H9 (cell line): Measurements from ENCODE around the gene APOB. TPM values are rescaled to one million over a fixed set of nuclear protein-coding genes. Genes with fewer than 3 reads are reported as not detected.

Source experiments
- DNase-seq: peaks from one replicate; pipeline ENCODE4 v3.0.0-alpha.2; 2017
- H2AFZ ChIP-seq: one replicate; pipeline ENCODE4 v1.6.1; 2013; ENCODE audit warnings: mild to moderate bottlenecking, low read length, control low read depth, moderate library complexity
- H2AK5ac ChIP-seq: 2 replicates; pipeline ENCODE4 v1.6.1; 2013; ENCODE audit warnings: low read length, control low read depth, mixed read lengths; ENCODE audit not compliant: insufficient read length
- H2BK120ac ChIP-seq: one replicate; pipeline ENCODE4 v1.6.1; 2013; ENCODE audit warnings: low read depth, mild to moderate bottlenecking, low read length, control low read depth, inconsistent platforms; ENCODE audit not compliant: poor library complexity, severe bottlenecking
- H2BK12ac ChIP-seq: 2 replicates; pipeline ENCODE4 v1.6.1; 2013; ENCODE audit warnings: low read length, control low read depth, mixed read lengths, low read depth; ENCODE audit not compliant: insufficient read length
- H2BK15ac ChIP-seq: 2 replicates; pipeline ENCODE4 v1.6.1; 2013; ENCODE audit warnings: low read depth, low read length, control low read depth
- H2BK20ac ChIP-seq: one replicate; pipeline ENCODE4 v1.6.1; 2013; ENCODE audit warnings: low read depth, mild to moderate bottlenecking, low read length, control low read depth, inconsistent platforms; ENCODE audit not compliant: poor library complexity, severe bottlenecking
- H2BK5ac ChIP-seq: 2 replicates; pipeline ENCODE4 v1.6.1; 2013; ENCODE audit warnings: low read length, control low read depth, mixed read lengths; ENCODE audit not compliant: insufficient read length
- H3K14ac ChIP-seq: 2 replicates; pipeline ENCODE4 v1.6.1; 2013; ENCODE audit warnings: low read length, control low read depth; ENCODE audit not compliant: insufficient read depth
- H3K18ac ChIP-seq: 2 replicates; pipeline ENCODE4 v1.6.1; 2013; ENCODE audit warnings: low read depth, mild to moderate bottlenecking, mixed read lengths, low read length, control low read depth; ENCODE audit not compliant: insufficient read length
- H3K23ac ChIP-seq: 2 replicates; pipeline ENCODE4 v1.6.1; 2013; ENCODE audit warnings: low read length, control low read depth, mixed read lengths, low read depth; ENCODE audit not compliant: insufficient read length
- H3K23me2 ChIP-seq: 2 replicates; pipeline ENCODE4 v1.6.1; 2013; ENCODE audit warnings: low read depth, mild to moderate bottlenecking, mixed read lengths, low read length, control low read depth; ENCODE audit not compliant: insufficient read length, poor library complexity, severe bottlenecking
- H3K27ac ChIP-seq: 2 replicates; pipeline ENCODE4 v1.5.1; 2013; ENCODE audit warnings: low read length, control low read depth, mixed read lengths, low read depth; ENCODE audit not compliant: insufficient read length
- H3K27me3 ChIP-seq: 2 replicates; pipeline ENCODE4 v1.6.1; 2013; ENCODE audit warnings: low read length, control low read depth, inconsistent platforms; ENCODE audit not compliant: insufficient read depth
- H3K4ac ChIP-seq: 2 replicates; pipeline ENCODE4 v1.6.1; 2013; ENCODE audit warnings: low read depth, mild to moderate bottlenecking, control low read depth, inconsistent platforms, low read length, moderate library complexity
- H3K4me1 ChIP-seq: 2 replicates; pipeline ENCODE4 v1.6.1; 2013; ENCODE audit warnings: low read length, control low read depth, inconsistent platforms; ENCODE audit not compliant: insufficient read depth
- H3K4me2 ChIP-seq: 2 replicates; pipeline ENCODE4 v1.6.1; 2013; ENCODE audit warnings: low read length, control low read depth, mixed read lengths; ENCODE audit not compliant: insufficient read length, insufficient read depth
- H3K56ac ChIP-seq: 2 replicates; pipeline ENCODE4 v1.6.1; 2013; ENCODE audit warnings: low read depth, mild to moderate bottlenecking, mixed read lengths, low read length, control low read depth; ENCODE audit not compliant: insufficient read length
- H3K79me1 ChIP-seq: 2 replicates; pipeline ENCODE4 v1.6.1; 2013; ENCODE audit warnings: low read depth, mild to moderate bottlenecking, moderate library complexity, low read length, control low read depth, inconsistent platforms; ENCODE audit not compliant: insufficient read depth, poor library complexity, severe bottlenecking
- H3K79me2 ChIP-seq: 2 replicates; pipeline ENCODE4 v1.6.1; 2013; ENCODE audit warnings: low read length, control low read depth, inconsistent platforms; ENCODE audit not compliant: insufficient read depth
- H3K9ac ChIP-seq: 2 replicates; pipeline ENCODE4 v1.6.1; 2013; ENCODE audit warnings: low read length, control low read depth, mixed read lengths; ENCODE audit not compliant: insufficient read length; ENCODE audit errors: extremely low read depth
- H3K9me3 ChIP-seq: one replicate; pipeline ENCODE4 v1.6.1; 2013; ENCODE audit warnings: low read depth, low read length, inconsistent platforms; ENCODE audit not compliant: control insufficient read depth
- H3T11ph ChIP-seq: one replicate; pipeline ENCODE4 v1.6.1; 2013; ENCODE audit warnings: mild to moderate bottlenecking, low read length, control low read depth, inconsistent platforms
- H4K20me1 ChIP-seq: one replicate; pipeline ENCODE4 v1.6.1; 2013; ENCODE audit not compliant: control insufficient read depth, insufficient read length, insufficient read depth
- H4K5ac ChIP-seq: 2 replicates; pipeline ENCODE4 v1.6.1; 2013; ENCODE audit warnings: low read depth, mild to moderate bottlenecking, mixed read lengths, low read length, control low read depth; ENCODE audit not compliant: insufficient read length
- H4K8ac ChIP-seq: replicated peaks from 2 replicates; pipeline ENCODE4 v1.6.1; 2013; ENCODE audit warnings: low read length, control low read depth, mixed read lengths, low read depth; ENCODE audit not compliant: insufficient read length
- H4K91ac ChIP-seq: 2 replicates; pipeline ENCODE4 v1.6.1; 2013; ENCODE audit warnings: low read depth, mild to moderate bottlenecking, moderate library complexity, mixed read lengths, low read length, control low read depth; ENCODE audit not compliant: insufficient read length
- H3K27ac Mint-ChIP-seq, 3 experiments: 2 replicates in 2 of 3; 3 replicates in 1 of 3; pipeline ENCODE4 v1.8.0; 2020 to 2021; ENCODE audit warnings: mixed read lengths in 3 of 3, mild to moderate bottlenecking in 1 of 3, moderate library complexity in 1 of 3
- H3K27me3 Mint-ChIP-seq: 2 replicates; pipeline ENCODE4 v1.8.0; 2021; ENCODE audit warnings: low read depth, mild to moderate bottlenecking, moderate library complexity, mixed read lengths
- H3K36me3 Mint-ChIP-seq, 3 experiments: 2 replicates in 2 of 3; 3 replicates in 1 of 3; pipeline ENCODE4 v1.8.0; 2020 to 2021; ENCODE audit warnings: low read depth in 3 of 3, mixed read lengths in 3 of 3; ENCODE audit not compliant: insufficient read depth in 1 of 3
- H3K4me1 Mint-ChIP-seq, 2 experiments: 2 replicates each; pipeline ENCODE4 v1.8.0; 2020; ENCODE audit warnings: mixed read lengths in 2 of 2
- H3K4me3 Mint-ChIP-seq, 2 experiments: 2 replicates in 1 of 2; 3 replicates in 1 of 2; pipeline ENCODE4 v1.8.0; 2020 to 2021; ENCODE audit warnings: mild to moderate bottlenecking in 2 of 2, mixed read lengths in 2 of 2, moderate library complexity in 1 of 2
- H3K9me3 Mint-ChIP-seq, 2 experiments: 2 replicates in 1 of 2; 3 replicates in 1 of 2; pipeline ENCODE4 v1.8.0; 2020; ENCODE audit warnings: mild to moderate bottlenecking in 2 of 2, mixed read lengths in 2 of 2, moderate library complexity in 1 of 2
- CTCF ChIP-seq: fragments of 200-600 bp; sonication (generic); conservative IDR thresholded peaks from 3 replicates; pipeline ENCODE4 v1.8.0; 2021; ENCODE audit warnings: antibody characterized with exemption, mild to moderate bottlenecking
- WGBS: extraction: QIAGEN DNeasy Blood & Tissue Kit; methylation state at CpG from one replicate; pipeline ENCODE4 v1.1.7; 2013; ENCODE audit warnings: missing lambda C conversion rate, low lambda C conversion rate, mixed read lengths; ENCODE audit not compliant: insufficient read length; ENCODE audit errors: extremely low coverage; 5-methylcytosine and 5-hydroxymethylcytosine counted together
- total RNA-seq: library from RNA; stranded (reverse); gene quantifications from 2 replicates; pipeline ENCODE4 v1.2.1, GENCODE V29; 2021

APOB gene
- total RNA-seq, 1 experiment from 2014 or later = 0.26 TPM

GRCh38 chr2:21039080-21039556, 4.8 kb downstream of the APOB start:
- H2BK5ac ChIP-seq = no peak overlapping the region
- H3K4me1 ChIP-seq = no peaks in the 10 kb centered on the region
- no peak overlapping the region for H4K8ac ChIP-seq
- no peak overlapping the region for H3K14ac ChIP-seq
- WGBS = no CpG with 5 or more reads among the region's 4 CpGs
- H4K5ac ChIP-seq = no peak overlapping the region
- H3K23me2 ChIP-seq = no peaks in the 10 kb centered on the region
- H3K18ac ChIP-seq = no peak overlapping the region
- Mint-ChIP-seq H3K9me3 (no peaks in the 10 kb centered on the region; a peak in 1 of 5 replicates), H3K4me3 (no peak overlapping the region), H3K4me1 (peaks cover 0 to 2% of the 10 kb centered on the region in 2 experiments; a peak in 1 of 4 replicates), H3K27me3 (peaks cover 11% of the 10 kb centered on the region), H3K36me3 (no peaks in the 10 kb centered on the region), H3K27ac (no peak overlapping the region)
- H3K27ac ChIP-seq = no peak overlapping the region
- no peak overlapping the region for H3K4me2 ChIP-seq
- H2BK15ac ChIP-seq = no peak overlapping the region
- no peaks in the 10 kb centered on the region for H3K79me1 ChIP-seq
- no peak overlapping the region for H3K56ac ChIP-seq
- H3K4ac ChIP-seq = no peak overlapping the region
- no peak overlapping the region for H2AFZ ChIP-seq
- H3T11ph ChIP-seq = no peak overlapping the region
- no peak for TF ChIP-seq CTCF
- no peaks in the 10 kb centered on the region for H4K20me1 ChIP-seq
- H3K9me3 ChIP-seq = no peaks in the 10 kb centered on the region
- H2AK5ac ChIP-seq = no peak overlapping the region
- DNase-seq = no peak
- H3K27me3 ChIP-seq = peaks cover under 1% of the 10 kb centered on the region; the same call in 1 of the 2 replicates
- no peak overlapping the region for H3K9ac ChIP-seq
- H2BK12ac ChIP-seq = no peak overlapping the region
- no peak overlapping the region for H3K23ac ChIP-seq
- H4K91ac ChIP-seq = no peak overlapping the region
- no peak overlapping the region for H2BK120ac ChIP-seq
- H2BK20ac ChIP-seq = no peak overlapping the region
- H3K79me2 ChIP-seq = no peaks in the 10 kb centered on the region
